IMR-90 (cell line): ENCODE measurements around the gene TENT5A.

Experiments
- NFE2L2 ChIP-seq: fragments of 150-350 bp; IDR thresholded peaks from 2 replicates; pipeline ENCODE4 v1.6.1; 2016; ENCODE audit warnings: low read depth, mild to moderate bottlenecking, low read length
- RAD21 ChIP-seq: IDR thresholded peaks from 2 replicates; pipeline ENCODE4 v1.6.1; 2012; ENCODE audit warnings: low read length, improper control_type of control experiment

GRCh38 chr6:81756690-81757089, 4.2 kb upstream of the TENT5A start:
- TF ChIP-seq RAD21, result no peak
- TF ChIP-seq NFE2L2, result no peak
